ENCODE measurements around the gene LCAT. TPM values are rescaled to one million over a fixed set of nuclear protein-coding genes. Genes with fewer than 3 reads are reported as not detected.
A peak's percentile ranks its signal among the peaks of the same experiment; 100 is the strongest.

LCAT gene
- total RNA-seq, result 10 to 100 TPM in 4 of 5 experiments, 1 to 10 TPM in 1; 9.4 to 23.6 (median 19.6) TPM
- polyA plus RNA-seq, result 1 to 10 TPM in 1 of 2 donors, under 1 TPM in 1; 0.33 to 1.5 TPM
- total RNA-seq, result 5.2 reads per million, percentile 25 among the genes with 10 or more reads in this experiment

GRCh38 chr16:67943619-67944504 is at the start of gene LCAT:
Gene LCAT (minus strand): TSS chr16:67944120. CDS start chr16:67944101, 19 bp downstream.
- peaks cover 0 to 25% of the 10 kb centered on the region in 2 donors for H3K4me1 ChIP-seq (ENCODE audit: control insufficient read depth in 2 of 2, insufficient read depth in 2 of 2, low read length in 2 of 2)
- Mint-ChIP-seq H3K36me3 (peaks cover 0 to 10% (median 0%) of the 10 kb centered on the region in 5 donors), H3K4me3 (no peak within 1 kb of the TSS), H3K27ac (no peak within 1 kb of the TSS), H3K9me3 (no peaks in the 10 kb centered on the region), H3K4me1 (peaks cover 17 to 31% (median 25%) of the 10 kb centered on the region in 7 donors), H3K27me3 (no peaks in the 10 kb centered on the region)
- ChIA-PET POLR2A (interaction anchor here (0.8 kb wide), 1 partner anchor 21 kb away, joined by 4 read pairs; no protein-coding TSS in a partner anchor), CTCF (no interaction called here)
- no peak within 1 kb of the TSS for H3K27ac ChIP-seq (ENCODE audit: low read depth, low read length)
- H3K27me3 ChIP-seq (ENCODE audit: control insufficient read depth in 2 of 2, insufficient read depth in 2 of 2, low read length in 2 of 2), result no peaks in the 10 kb centered on the region
- no peak within 1 kb of the TSS for H3K4me3 ChIP-seq (ENCODE audit: low read length)
- H3K9me3 ChIP-seq (ENCODE audit: control insufficient read depth in 2 of 3, low read length in 3 of 3), result no peaks in the 10 kb centered on the region
- peaks cover 0 to 57% (median 0%) of the 10 kb centered on the region in 3 experiments for H3K36me3 ChIP-seq (ENCODE audit: control insufficient read depth in 2 of 3, insufficient read depth in 3 of 3, low read length in 3 of 3)
- no peak for ATAC-seq
- DNase-seq, result no peak
- intact Hi-C loops (cut with micrococcal nuclease), result no loop called here

GRCh38 chr16:67993207-67994039 is 49.5 kb upstream of the LCAT start:
- no peaks in the 10 kb centered on the region for H3K27me3 ChIP-seq (ENCODE audit: control insufficient read depth in 2 of 2, insufficient read depth in 2 of 2, low read length in 2 of 2)
- peak; percentile 93 for ATAC-seq
- Mint-ChIP-seq H3K36me3 (peaks cover 0 to 18% (median 0%) of the 10 kb centered on the region in 5 donors), H3K9me3 (no peaks in the 10 kb centered on the region), H3K4me1 (peaks cover 10 to 48% (median 35%) of the 10 kb centered on the region in 7 donors), H3K27ac (peak overlapping the region; percentile 93 to 99 (median 97)), H3K4me3 (peak overlapping the region; percentile 83 to 94 (median 92)), H3K27me3 (no peaks in the 10 kb centered on the region)
- peaks cover 0 to 13% (median 0%) of the 10 kb centered on the region in 3 experiments for H3K36me3 ChIP-seq (ENCODE audit: control insufficient read depth in 2 of 3, insufficient read depth in 3 of 3, low read length in 3 of 3)
- CTCF ChIA-PET, result interaction anchor here (0.5 to 1.2 kb wide), 12 partner anchors 10 to 473 kb away, joined by 3 to 13 read pairs (median 5); partner anchors contain the start of genes DDX28, DPEP3 and DUS2
- no peaks in the 10 kb centered on the region for H3K9me3 ChIP-seq (ENCODE audit: control insufficient read depth in 2 of 3, low read length in 3 of 3)
- peak; percentile 74 to 90 (median 83) for DNase-seq
- peaks cover 8 to 25% of the 10 kb centered on the region in 2 donors for H3K4me1 ChIP-seq (ENCODE audit: control insufficient read depth in 2 of 2, insufficient read depth in 2 of 2, low read length in 2 of 2)
- H3K4me3 ChIP-seq (ENCODE audit: low read length), result peak overlapping the region; percentile 65
- intact Hi-C loops (cut with micrococcal nuclease), result loop anchor here (1.0 to 2.0 kb wide), 10 partner anchors 10 to 472 kb away; partner anchors contain the start of genes DDX28 (in 2 of the 2), DUS2 (in 2 of the 2) and SLC12A4 (in 1 of the 2)
- H3K27ac ChIP-seq (ENCODE audit: low read depth, low read length), result peak overlapping the region; percentile 87
- POLR2A ChIA-PET, result interaction anchor here (1.1 to 20.6 kb wide), 6 partner anchors 9 to 58 kb away, joined by 4 to 422 read pairs (median 14); partner anchors contain the start of genes DDX28, DPEP2NB and DUS2

- peaks cover 0 to 17% (median 0%) of the 10 kb centered on the region in 5 donors for H3K36me3 Mint-ChIP-seq
- H3K4me3 Mint-ChIP-seq, result peak overlapping the region in 9 of 10 donors; percentile 14 to 94 (median 91)
- DNase-seq, result peak in 1 of 9 donors; percentile 28
- H3K27ac Mint-ChIP-seq, result peak overlapping the region; percentile 82 to 99 (median 97)
- no peak overlapping the region for H3K4me3 ChIP-seq (ENCODE audit: low read length)
- H3K4me1 ChIP-seq (ENCODE audit: control insufficient read depth in 2 of 2, insufficient read depth in 2 of 2, low read length in 2 of 2), result peaks cover 8 to 22% of the 10 kb centered on the region in 2 donors
- H3K27me3 ChIP-seq (ENCODE audit: control insufficient read depth in 2 of 2, insufficient read depth in 2 of 2, low read length in 2 of 2), result no peaks in the 10 kb centered on the region
- ATAC-seq, result no peak
- H3K9me3 ChIP-seq (ENCODE audit: control insufficient read depth in 2 of 3, low read length in 3 of 3), result no peaks in the 10 kb centered on the region
- CTCF ChIA-PET, result interaction anchor here (0.6 to 4.5 kb wide), 7 partner anchors 10 to 231 kb away, joined by 3 to 24 read pairs (median 3); partner anchors contain the start of genes DDX28 and DUS2
- H3K27ac ChIP-seq (ENCODE audit: low read depth, low read length), result peak overlapping the region; percentile 87
- no peaks in the 10 kb centered on the region for H3K9me3 Mint-ChIP-seq
- H3K4me1 Mint-ChIP-seq, result peaks cover 17 to 49% (median 37%) of the 10 kb centered on the region in 7 donors
- H3K36me3 ChIP-seq (ENCODE audit: control insufficient read depth in 2 of 3, insufficient read depth in 3 of 3, low read length in 3 of 3), result peaks cover 0 to 13% (median 0%) of the 10 kb centered on the region in 3 experiments
- no peaks in the 10 kb centered on the region for H3K27me3 Mint-ChIP-seq
- intact Hi-C loops (cut with micrococcal nuclease), result loop anchor here (1.0 to 2.0 kb wide), 10 partner anchors 9 to 471 kb away; partner anchors contain the start of genes DDX28 (in 2 of the 2), DUS2 (in 2 of the 2) and SLC12A4 (in 1 of the 2)
- POLR2A ChIA-PET, result interaction anchor here (1.2 to 20.6 kb wide), 4 partner anchors 9 to 41 kb away, joined by 3 to 422 read pairs (median 11); partner anchors contain the start of genes DDX28, DPEP2NB and DUS2
These were observed 48.8 kb upstream of the LCAT start for GRCh38 chr16:67992661-67993206.

- H3K4me3 Mint-ChIP-seq, result no peak overlapping the region
- no peak overlapping the region for H3K4me3 ChIP-seq (ENCODE audit: low read length)
- ChIA-PET POLR2A (interaction anchor here (0.6 to 20.6 kb wide), 5 partner anchors 9 to 50 kb away, joined by 4 to 422 read pairs (median 7); partner anchors contain the start of genes DDX28, DPEP2, DPEP2NB and DUS2), CTCF (interaction anchor here (0.6 to 4.5 kb wide), 5 partner anchors 15 to 105 kb away, joined by 3 to 24 read pairs (median 4); partner anchors contain the start of genes DDX28 and DUS2)
- intact Hi-C loops (cut with micrococcal nuclease), result no loop called here
- H3K4me1 ChIP-seq (ENCODE audit: control insufficient read depth in 2 of 2, insufficient read depth in 2 of 2, low read length in 2 of 2), result peaks cover 8 to 20% of the 10 kb centered on the region in 2 donors
- H3K36me3 ChIP-seq (ENCODE audit: control insufficient read depth in 2 of 3, insufficient read depth in 3 of 3, low read length in 3 of 3), result peaks cover 0 to 13% (median 0%) of the 10 kb centered on the region in 3 experiments
- peaks cover 13 to 37% (median 23%) of the 10 kb centered on the region in 7 donors for H3K4me1 Mint-ChIP-seq
- no peaks in the 10 kb centered on the region for H3K9me3 ChIP-seq (ENCODE audit: control insufficient read depth in 2 of 3, low read length in 3 of 3)
- peak overlapping the region in 7 of 9 donors; percentile 30 to 81 (median 52) for H3K27ac Mint-ChIP-seq
- no peaks in the 10 kb centered on the region for H3K27me3 ChIP-seq (ENCODE audit: control insufficient read depth in 2 of 2, insufficient read depth in 2 of 2, low read length in 2 of 2)
- peaks cover 0 to 6% (median 0%) of the 10 kb centered on the region in 5 donors for H3K36me3 Mint-ChIP-seq
- no peak overlapping the region for H3K27ac ChIP-seq (ENCODE audit: low read depth, low read length)
- H3K9me3 Mint-ChIP-seq, result no peaks in the 10 kb centered on the region
- ATAC-seq (no peak), DNase-seq (no peak)
- H3K27me3 Mint-ChIP-seq, result no peaks in the 10 kb centered on the region
These were observed 46.1 kb upstream of the LCAT start for GRCh38 chr16:67990018-67990386.

- ChIA-PET CTCF (interaction anchor here (0.6 to 4.5 kb wide), 5 partner anchors 16 to 104 kb away, joined by 3 to 24 read pairs (median 4); partner anchors contain the start of genes DDX28 and DUS2), POLR2A (interaction anchor here (0.6 to 20.6 kb wide), 9 partner anchors 10 to 282 kb away, joined by 3 to 422 read pairs (median 4); partner anchors contain the start of genes DDX28, DPEP2, DPEP2NB and DUS2)
- Histone ChIP-seq H3K27me3 (ENCODE audit: control insufficient read depth in 2 of 2, insufficient read depth in 2 of 2, low read length in 2 of 2) (no peaks in the 10 kb centered on the region), H3K9me3 (ENCODE audit: control insufficient read depth in 2 of 3, low read length in 3 of 3) (no peaks in the 10 kb centered on the region), H3K4me3 (ENCODE audit: low read length) (no peak overlapping the region), H3K36me3 (ENCODE audit: control insufficient read depth in 2 of 3, insufficient read depth in 3 of 3, low read length in 3 of 3) (peaks cover 0 to 13% (median 0%) of the 10 kb centered on the region in 3 experiments), H3K4me1 (ENCODE audit: control insufficient read depth in 2 of 2, insufficient read depth in 2 of 2, low read length in 2 of 2) (peaks cover 12 to 25% of the 10 kb centered on the region in 2 donors), H3K27ac (ENCODE audit: low read depth, low read length) (no peak overlapping the region)
- DNase-seq, result no peak
- intact Hi-C loops (cut with micrococcal nuclease), result no loop called here
- no peaks in the 10 kb centered on the region for H3K9me3 Mint-ChIP-seq
- ATAC-seq, result no peak
- H3K4me3 Mint-ChIP-seq, result no peak overlapping the region
- peaks cover 0 to 6% (median 0%) of the 10 kb centered on the region in 5 donors for H3K36me3 Mint-ChIP-seq
- no peaks in the 10 kb centered on the region for H3K27me3 Mint-ChIP-seq
- H3K4me1 Mint-ChIP-seq, result peaks cover 17 to 37% (median 23%) of the 10 kb centered on the region in 7 donors
- H3K27ac Mint-ChIP-seq, result peak overlapping the region in 7 of 9 donors; percentile 14 to 81 (median 52)
These were observed 45.5 kb upstream of the LCAT start for GRCh38 chr16:67989322-67990017.
